Kidney epithelial cell (primary cell): Measurements from ENCODE around the gene NTNG1. TPM values are rescaled to one million over a fixed set of nuclear protein-coding genes. Genes with fewer than 3 reads are reported as not detected.

Experiments used
- DNase-seq: peaks from one replicate; pipeline ENCODE4 v3.0.0-alpha.2; 2010; ENCODE audit warnings: low read depth
- H3K27me3 ChIP-seq: 2 replicates; pipeline ENCODE4 v1.6.0; 2011; ENCODE audit warnings: low read length; ENCODE audit not compliant: control insufficient read depth, insufficient read depth
- H3K36me3 ChIP-seq: 2 replicates; pipeline ENCODE4 v1.5.1; 2011; ENCODE audit warnings: low read length; ENCODE audit not compliant: control insufficient read depth, insufficient read depth
- H3K4me3 ChIP-seq: 2 replicates; pipeline ENCODE4 v1.5.1; 2011; ENCODE audit warnings: low read depth, mild to moderate bottlenecking, control low read depth, low read length
- CTCF ChIP-seq: IDR thresholded peaks from 2 replicates; pipeline ENCODE4 v1.5.1; 2011; ENCODE audit warnings: mild to moderate bottlenecking, moderate library complexity, low read length, control low read depth, inconsistent platforms; ENCODE audit not compliant: insufficient read depth, poor library complexity, severe bottlenecking
- total RNA-seq: library from RNA; depleted of rRNA; stranded (reverse); fragments of >200 nt; gene quantifications from 2 replicates; pipeline ENCODE4 v1.2.3, GENCODE V29; 2015

NTNG1 gene
- total RNA-seq, 1 donor from 2014 or later = 3.7 TPM

GRCh38 chr1:107523736-107524135 is 382.9 kb downstream of the NTNG1 start:
- no peak overlapping the region for H3K4me3 ChIP-seq
- no peaks in the 10 kb centered on the region for H3K27me3 ChIP-seq
- H3K36me3 ChIP-seq = no peaks in the 10 kb centered on the region
- no peak for DNase-seq
- no peak for TF ChIP-seq CTCF

GRCh38 chr1:107524301-107524700 is 383.5 kb downstream of the NTNG1 start:
- no peak for TF ChIP-seq CTCF
- H3K4me3 ChIP-seq = no peak overlapping the region
- no peaks in the 10 kb centered on the region for H3K36me3 ChIP-seq
- no peaks in the 10 kb centered on the region for H3K27me3 ChIP-seq
- DNase-seq = no peak

DNA sequence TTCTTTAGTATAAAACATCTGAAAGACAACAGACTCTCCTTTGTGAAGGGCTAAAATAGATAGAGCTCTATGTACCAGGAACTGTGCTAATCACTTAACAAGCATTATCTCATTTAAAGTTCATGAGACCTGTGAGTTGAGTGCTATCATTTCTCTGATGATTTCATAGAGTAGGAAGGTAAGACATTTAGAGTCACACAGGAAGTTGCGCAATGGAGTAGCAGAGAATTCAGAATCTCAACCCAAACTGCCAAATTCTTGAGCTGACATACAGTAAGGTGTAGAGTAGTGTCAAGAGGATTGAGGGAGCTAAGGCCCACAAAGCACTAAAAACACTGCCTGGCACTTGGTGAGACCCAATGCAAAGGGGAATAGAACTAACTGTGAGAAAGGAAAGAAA is 384.3 kb downstream of the NTNG1 start:
- no peak overlapping the region for H3K4me3 ChIP-seq
- no peaks in the 10 kb centered on the region for H3K27me3 ChIP-seq
- H3K36me3 ChIP-seq = no peaks in the 10 kb centered on the region
- TF ChIP-seq CTCF = no peak
- DNase-seq = no peak

DNA sequence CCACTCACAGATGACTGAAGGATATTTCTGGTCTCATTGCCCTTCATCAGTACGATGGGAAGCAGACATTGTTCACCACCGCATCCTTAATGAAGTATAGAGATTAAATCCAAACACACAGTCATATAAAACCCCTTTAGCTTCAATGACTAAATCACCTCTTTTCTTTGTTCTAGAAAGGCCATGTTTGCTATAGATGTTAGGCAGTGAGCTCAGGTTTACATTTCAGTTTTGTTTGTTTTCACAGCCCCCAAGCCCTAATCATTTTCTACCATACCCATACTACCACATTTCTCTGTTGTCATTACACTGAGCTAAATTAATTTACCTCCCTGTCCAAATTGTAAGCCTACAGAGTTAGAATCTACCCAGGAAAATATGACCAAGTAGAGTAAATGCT is 385.1 kb downstream of the NTNG1 start:
- no peak for TF ChIP-seq CTCF
- no peaks in the 10 kb centered on the region for H3K27me3 ChIP-seq
- no peak overlapping the region for H3K4me3 ChIP-seq
- DNase-seq = no peak
- H3K36me3 ChIP-seq = no peaks in the 10 kb centered on the region

DNA sequence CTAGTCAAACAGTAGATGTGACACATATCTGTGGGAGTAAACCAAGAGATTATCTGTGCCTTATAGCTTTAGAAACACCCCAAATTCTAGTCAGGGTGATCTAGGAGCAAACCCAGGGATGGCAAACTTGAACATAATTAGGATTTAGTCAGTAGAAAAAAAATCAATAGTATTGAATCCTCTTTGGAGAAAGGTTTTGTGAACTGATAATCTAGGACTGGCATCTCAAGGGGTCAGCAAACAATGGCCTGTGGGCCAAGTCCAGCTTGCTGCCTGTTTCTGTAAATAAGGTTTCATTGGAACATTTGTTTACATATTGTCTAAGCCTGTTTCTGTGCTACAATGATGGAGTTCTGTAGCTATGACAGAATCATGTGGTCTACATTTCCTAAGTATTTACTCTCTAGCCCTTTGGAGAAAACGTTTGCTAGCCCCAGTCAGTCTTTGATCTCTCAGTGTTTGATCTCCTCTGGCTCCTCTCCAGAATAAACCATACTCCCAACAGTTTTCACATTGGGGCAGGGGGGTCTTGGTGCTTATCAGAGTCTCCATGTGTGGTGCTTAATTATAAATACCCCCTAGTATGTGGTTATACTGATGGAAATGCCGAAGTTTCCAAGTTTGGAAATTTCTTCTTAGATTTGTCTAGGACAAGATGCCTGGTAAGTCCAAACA is 385.8 kb downstream of the NTNG1 start:
- TF ChIP-seq CTCF = no peak
- DNase-seq = no peak

GRCh38 chr1:107529511-107530149 is 388.8 kb downstream of the NTNG1 start:
- DNase-seq = no peak
- Histone ChIP-seq H3K4me3 (no peak overlapping the region), H3K36me3 (no peaks in the 10 kb centered on the region), H3K27me3 (no peaks in the 10 kb centered on the region)
- peak; percentile 80 for TF ChIP-seq CTCF

More for the DNA sequence above, 385.8 kb downstream of the NTNG1 start:
- Histone ChIP-seq H3K4me3 (no peak overlapping the region), H3K27me3 (no peaks in the 10 kb centered on the region), H3K36me3 (no peaks in the 10 kb centered on the region)
